KMS-11 (cell line): ENCODE data around the gene TUSC1.

Experiments
- H2AFZ ChIP-seq: fragments of 200-600 bp; sonication (generic); 2 replicates; pipeline ENCODE4 v1.6.1; 2016; ENCODE audit warnings: antibody characterized with exemption, mixed run types, low read depth
- H3K27ac ChIP-seq: fragments of 200-600 bp; sonication (generic); 2 replicates; pipeline ENCODE4 v1.6.1; 2016; ENCODE audit warnings: mild to moderate bottlenecking, mixed run types
- H3K27me3 ChIP-seq: fragments of 200-600 bp; sonication (generic); 2 replicates; pipeline ENCODE4 v1.6.1; 2017; ENCODE audit warnings: mild to moderate bottlenecking, low read depth, mixed run types, moderate library complexity; ENCODE audit not compliant: insufficient read depth
- H3K36me3 ChIP-seq: fragments of 200-600 bp; sonication (generic); 2 replicates; pipeline ENCODE4 v1.6.1; 2017; ENCODE audit warnings: mild to moderate bottlenecking, mixed run types; ENCODE audit not compliant: insufficient read depth
- H3K4me1 ChIP-seq: fragments of 200-600 bp; sonication (generic); 2 replicates; pipeline ENCODE4 v1.6.1; 2016; ENCODE audit warnings: mild to moderate bottlenecking, low read depth, mixed run types; ENCODE audit not compliant: poor library complexity, severe bottlenecking
- H3K4me2 ChIP-seq: fragments of 200-600 bp; sonication (generic); 2 replicates; pipeline ENCODE4 v1.7.0; 2016; ENCODE audit warnings: mild to moderate bottlenecking, mixed run types
- H3K4me3 ChIP-seq: fragments of 200-600 bp; sonication (generic); IDR thresholded peaks from 2 replicates; pipeline ENCODE4 v1.6.1; 2017; ENCODE audit warnings: low read depth, low read length, mixed read lengths; ENCODE audit not compliant: insufficient read depth
- H3K79me2 ChIP-seq: fragments of 200-600 bp; sonication (generic); 2 replicates; pipeline ENCODE4 v1.6.1; 2016; ENCODE audit warnings: low read depth, mixed run types; ENCODE audit not compliant: insufficient read depth
- H3K9ac ChIP-seq: fragments of 200-600 bp; sonication (generic); 2 replicates; pipeline ENCODE4 v1.6.1; 2016; ENCODE audit warnings: mild to moderate bottlenecking, mixed run types
- H4K20me1 ChIP-seq: fragments of 200-600 bp; sonication (generic); 2 replicates; pipeline ENCODE4 v1.6.1; 2016; ENCODE audit warnings: mild to moderate bottlenecking, mixed run types; ENCODE audit not compliant: insufficient read depth
- TF ChIP-seq, protein P1 (sequence below): fragments of 200-600 bp; sonication (generic); conservative IDR thresholded peaks from 2 replicates; pipeline ENCODE4 v1.6.1; 2017; ENCODE audit warnings: low read depth, mild to moderate bottlenecking, antibody characterized with exemption, low read length, moderate library complexity, mixed read lengths

Gene TUSC1

DNA sequence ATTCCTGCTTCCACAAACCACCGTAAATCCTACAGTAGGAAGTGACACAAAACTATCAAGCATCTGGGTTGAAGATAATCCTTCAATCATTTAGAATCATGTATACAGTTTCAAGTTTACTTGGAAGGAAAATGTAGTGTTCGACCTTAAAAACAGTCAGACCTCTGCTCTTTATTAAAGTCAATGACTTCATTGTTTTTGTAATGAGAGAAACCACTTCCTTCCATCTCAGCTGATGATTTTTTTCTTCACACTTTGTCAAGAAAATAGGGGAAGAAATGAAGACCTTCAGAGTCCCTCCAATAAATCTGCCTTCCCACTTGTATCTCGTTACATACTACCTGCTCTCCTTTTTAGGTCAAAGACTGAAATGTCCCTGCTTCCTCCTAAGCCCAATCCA is 30.1 kb downstream of the TUSC1 start:
- Histone ChIP-seq H3K4me2 (no peak overlapping the region), H3K79me2 (no peaks in the 10 kb centered on the region), H3K27me3 (no peaks in the 10 kb centered on the region), H2AFZ (no peak overlapping the region), H3K9ac (no peak overlapping the region), H3K4me1 (no peaks in the 10 kb centered on the region), H3K4me3 (no peak overlapping the region), H3K36me3 (no peaks in the 10 kb centered on the region), H4K20me1 (no peaks in the 10 kb centered on the region), H3K27ac (no peak overlapping the region)
- TF ChIP-seq, protein P1, sequence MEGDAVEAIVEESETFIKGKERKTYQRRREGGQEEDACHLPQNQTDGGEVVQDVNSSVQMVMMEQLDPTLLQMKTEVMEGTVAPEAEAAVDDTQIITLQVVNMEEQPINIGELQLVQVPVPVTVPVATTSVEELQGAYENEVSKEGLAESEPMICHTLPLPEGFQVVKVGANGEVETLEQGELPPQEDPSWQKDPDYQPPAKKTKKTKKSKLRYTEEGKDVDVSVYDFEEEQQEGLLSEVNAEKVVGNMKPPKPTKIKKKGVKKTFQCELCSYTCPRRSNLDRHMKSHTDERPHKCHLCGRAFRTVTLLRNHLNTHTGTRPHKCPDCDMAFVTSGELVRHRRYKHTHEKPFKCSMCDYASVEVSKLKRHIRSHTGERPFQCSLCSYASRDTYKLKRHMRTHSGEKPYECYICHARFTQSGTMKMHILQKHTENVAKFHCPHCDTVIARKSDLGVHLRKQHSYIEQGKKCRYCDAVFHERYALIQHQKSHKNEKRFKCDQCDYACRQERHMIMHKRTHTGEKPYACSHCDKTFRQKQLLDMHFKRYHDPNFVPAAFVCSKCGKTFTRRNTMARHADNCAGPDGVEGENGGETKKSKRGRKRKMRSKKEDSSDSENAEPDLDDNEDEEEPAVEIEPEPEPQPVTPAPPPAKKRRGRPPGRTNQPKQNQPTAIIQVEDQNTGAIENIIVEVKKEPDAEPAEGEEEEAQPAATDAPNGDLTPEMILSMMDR, result no peak

DNA sequence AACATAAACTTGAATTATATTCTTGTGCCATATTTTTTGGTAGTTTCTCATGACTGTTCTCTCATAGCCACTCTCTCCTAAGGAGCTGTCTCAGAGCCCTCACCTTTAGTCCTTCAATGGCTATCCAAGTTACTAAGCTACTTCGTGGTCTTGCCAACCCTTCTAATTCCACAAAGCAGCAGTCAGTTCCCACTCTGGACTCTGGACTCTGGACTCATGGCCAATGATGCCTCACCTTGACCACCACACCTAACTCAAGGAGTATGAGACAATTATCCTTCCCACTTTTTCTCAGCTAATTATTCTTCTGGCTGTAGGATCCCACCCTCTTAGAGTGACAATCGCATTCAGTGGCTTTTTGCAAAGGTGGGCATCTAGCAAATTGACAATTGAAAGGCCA is 42.2 kb downstream of the TUSC1 start:
- H3K27me3 ChIP-seq, result no peaks in the 10 kb centered on the region
- H3K4me1 ChIP-seq, result no peaks in the 10 kb centered on the region
- no peaks in the 10 kb centered on the region for H3K36me3 ChIP-seq
- H3K27ac ChIP-seq, result no peak overlapping the region
- no peaks in the 10 kb centered on the region for H3K79me2 ChIP-seq
- H3K9ac ChIP-seq, result no peak overlapping the region
- no peak overlapping the region for H3K4me2 ChIP-seq
- H2AFZ ChIP-seq, result no peak overlapping the region
- no peak overlapping the region for H3K4me3 ChIP-seq
- TF ChIP-seq, protein P1, result no peak
- no peaks in the 10 kb centered on the region for H4K20me1 ChIP-seq

DNA sequence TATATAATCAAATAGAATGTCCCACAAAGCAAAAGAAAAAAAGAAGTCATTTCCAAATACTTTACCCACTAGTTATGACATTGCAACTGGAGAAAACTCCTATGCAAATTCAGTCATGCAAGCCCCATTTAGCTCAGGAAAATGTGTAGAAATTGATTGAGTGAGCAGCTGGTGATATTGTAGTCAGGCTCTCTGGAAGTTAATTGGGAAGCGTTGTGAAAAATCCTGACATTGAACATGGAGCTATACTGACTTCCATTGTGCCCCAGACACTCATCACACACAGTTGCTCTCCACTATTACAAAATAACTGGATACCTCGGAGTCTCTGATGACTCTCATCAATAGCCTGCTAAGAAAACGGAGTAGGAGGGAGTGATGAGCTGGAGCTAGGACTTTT is 49.0 kb downstream of the TUSC1 start:
- Histone ChIP-seq H3K27ac (no peak overlapping the region), H3K4me2 (no peak overlapping the region), H3K27me3 (no peaks in the 10 kb centered on the region), H3K4me3 (no peak overlapping the region), H2AFZ (no peak overlapping the region), H3K79me2 (no peaks in the 10 kb centered on the region), H3K9ac (no peak overlapping the region), H3K36me3 (no peaks in the 10 kb centered on the region), H4K20me1 (no peaks in the 10 kb centered on the region), H3K4me1 (no peaks in the 10 kb centered on the region)
- TF ChIP-seq, protein P1, result no peak
